K562 (cell line): ENCODE data around the gene SLC16A9.

ENCODE experiments used
- HDAC2 ChIP-seq: fragments of 450-650 bp; IDR thresholded peaks from 2 replicates; pipeline ENCODE4 v1.6.1; 2016; ENCODE audit warnings: mild to moderate bottlenecking
- MYNN ChIP-seq, 2 experiments: sonication (generic); formaldehyde crosslinking in 1 of 2; IDR thresholded peaks; 2 replicates each; pipeline versions ENCODE4 v1.5.0 to v1.6.1; 2016 to 2020; ENCODE audit warnings: antibody characterized with exemption in 1 of 2, missing genetic modification reagents in 1 of 2
- NBN ChIP-seq: fragments of 450-650 bp; IDR thresholded peaks from 2 replicates; pipeline ENCODE4 v1.6.1; 2016; ENCODE audit warnings: low read depth, mild to moderate bottlenecking
- TAF1 ChIP-seq: IDR thresholded peaks from 2 replicates; pipeline ENCODE4 v1.6.1; 2011; ENCODE audit warnings: mild to moderate bottlenecking, low read length, moderate library complexity; ENCODE audit not compliant: insufficient read depth, control insufficient read depth, severe bottlenecking; ENCODE audit errors: extremely low read depth
- TF ChIP-seq, protein P1 (sequence below): fragments of 450-650 bp; formaldehyde crosslinking; conservative IDR thresholded peaks from 2 replicates; pipeline ENCODE4 v1.4.0; 2022; ENCODE audit warnings: mild to moderate bottlenecking, missing genetic modification characterization
- TF ChIP-seq, protein P2 (sequence below): fragments of 200-800 bp; sonication (Bioruptor generic); IDR thresholded peaks from 2 replicates; pipeline ENCODE4 v1.6.1; 2017; ENCODE audit warnings: missing genetic modification characterization, missing compliant biosample characterization

DNA sequence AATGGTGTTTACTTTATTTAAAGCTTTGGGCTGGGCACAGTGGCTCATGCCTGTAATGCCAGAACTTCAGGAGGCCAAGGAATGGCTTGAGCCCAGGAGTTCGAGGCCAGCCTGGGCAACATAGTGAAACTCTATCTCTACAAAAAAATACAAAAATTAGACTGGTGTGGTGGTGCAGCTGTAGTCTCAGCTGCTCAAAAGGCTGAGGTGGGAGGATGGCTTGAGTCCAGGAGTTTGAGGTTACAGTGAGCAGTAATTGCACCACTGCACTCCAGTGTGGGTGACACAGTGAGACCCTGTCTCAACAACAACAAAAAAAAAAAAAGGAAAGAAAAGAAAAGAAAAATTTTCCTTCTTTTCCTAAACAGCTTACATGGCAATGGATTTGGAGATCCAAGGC is 22.0 kb downstream of the SLC16A9 start:
- TF ChIP-seq HDAC2 (no peak), MYNN (IDR thresholded peaks at IDR 0.05) (no peak), MYNN (CRISPR knock-in tag; IDR thresholded peaks at IDR 0.05) (no peak), TAF1 (no peak), NBN (no peak)
- TF ChIP-seq, protein P1, sequence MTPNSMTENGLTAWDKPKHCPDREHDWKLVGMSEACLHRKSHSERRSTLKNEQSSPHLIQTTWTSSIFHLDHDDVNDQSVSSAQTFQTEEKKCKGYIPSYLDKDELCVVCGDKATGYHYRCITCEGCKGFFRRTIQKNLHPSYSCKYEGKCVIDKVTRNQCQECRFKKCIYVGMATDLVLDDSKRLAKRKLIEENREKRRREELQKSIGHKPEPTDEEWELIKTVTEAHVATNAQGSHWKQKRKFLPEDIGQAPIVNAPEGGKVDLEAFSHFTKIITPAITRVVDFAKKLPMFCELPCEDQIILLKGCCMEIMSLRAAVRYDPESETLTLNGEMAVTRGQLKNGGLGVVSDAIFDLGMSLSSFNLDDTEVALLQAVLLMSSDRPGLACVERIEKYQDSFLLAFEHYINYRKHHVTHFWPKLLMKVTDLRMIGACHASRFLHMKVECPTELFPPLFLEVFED (CRISPR knock-in tag), result no peak
- TF ChIP-seq, protein P2, sequence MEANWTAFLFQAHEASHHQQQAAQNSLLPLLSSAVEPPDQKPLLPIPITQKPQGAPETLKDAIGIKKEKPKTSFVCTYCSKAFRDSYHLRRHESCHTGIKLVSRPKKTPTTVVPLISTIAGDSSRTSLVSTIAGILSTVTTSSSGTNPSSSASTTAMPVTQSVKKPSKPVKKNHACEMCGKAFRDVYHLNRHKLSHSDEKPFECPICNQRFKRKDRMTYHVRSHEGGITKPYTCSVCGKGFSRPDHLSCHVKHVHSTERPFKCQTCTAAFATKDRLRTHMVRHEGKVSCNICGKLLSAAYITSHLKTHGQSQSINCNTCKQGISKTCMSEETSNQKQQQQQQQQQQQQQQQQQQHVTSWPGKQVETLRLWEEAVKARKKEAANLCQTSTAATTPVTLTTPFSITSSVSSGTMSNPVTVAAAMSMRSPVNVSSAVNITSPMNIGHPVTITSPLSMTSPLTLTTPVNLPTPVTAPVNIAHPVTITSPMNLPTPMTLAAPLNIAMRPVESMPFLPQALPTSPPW (CRISPR knock-in tag), result no peak
